HepG2 (cell line): ENCODE measurements around the gene KDELR3. TPM values are rescaled to one million over a fixed set of nuclear protein-coding genes. Genes with fewer than 3 reads are reported as not detected.

Experiments used
- CAMTA2 ChIP-seq: sonication (generic); formaldehyde crosslinking; IDR thresholded peaks from 2 replicates; pipeline ENCODE4 v1.4.0; 2020; ENCODE audit warnings: mild to moderate bottlenecking, missing genetic modification reagents, borderline replicate concordance
- CCAR2 ChIP-seq: fragments of 200-400 bp; formaldehyde crosslinking; optimal IDR thresholded peaks from 2 replicates; pipeline ENCODE3; 2018; ENCODE audit warnings: low read depth, mild to moderate bottlenecking, low read length, moderate library complexity
- CREM ChIP-seq, 2 experiments: sonication (generic) in 1 of 2; formaldehyde crosslinking in 1 of 2; IDR thresholded peaks; 2 replicates each; pipeline versions ENCODE4 v1.4.0 to v1.6.1; 2016 to 2020; ENCODE audit warnings: antibody characterized with exemption in 1 of 2, mild to moderate bottlenecking in 1 of 2, missing genetic modification reagents in 1 of 2
- DPF2 ChIP-seq: sonication (generic); formaldehyde crosslinking; IDR thresholded peaks from 2 replicates; pipeline ENCODE4 v1.4.0; 2020; ENCODE audit warnings: mild to moderate bottlenecking, low read depth, missing genetic modification reagents, borderline replicate concordance
- FOXP1 ChIP-seq, 2 experiments: fragments of 450-650 bp in 1 of 2; IDR thresholded peaks; 2 replicates each; pipeline ENCODE4 v1.6.1; 2017 to 2018; ENCODE audit warnings: antibody characterized with exemption in 1 of 2
- GATAD1 ChIP-seq: IDR thresholded peaks from 2 replicates; pipeline ENCODE4 v1.6.1; 2016; ENCODE audit warnings: missing genetic modification reagents, missing compliant biosample characterization
- GLI4 ChIP-seq: sonication (generic); formaldehyde crosslinking; IDR thresholded peaks from 2 replicates; pipeline ENCODE4 v1.5.1; 2020; ENCODE audit warnings: missing genetic modification reagents, mild to moderate bottlenecking, moderate library complexity, borderline replicate concordance
- KDM6A ChIP-seq: IDR thresholded peaks from 2 replicates; pipeline ENCODE4 v1.6.1; 2016; ENCODE audit warnings: low read depth
- PRMT3 ChIP-seq: sonication (generic); formaldehyde crosslinking; IDR thresholded peaks from 2 replicates; pipeline ENCODE4 v1.8.1; 2022; ENCODE audit warnings: low read depth, mild to moderate bottlenecking, moderate library complexity, missing genetic modification reagents, borderline replicate concordance
- RFX3 ChIP-seq: IDR thresholded peaks from 2 replicates; pipeline ENCODE4 v1.6.1; 2016; ENCODE audit warnings: missing biosample characterization, missing genetic modification reagents
- SRSF9 ChIP-seq: fragments of 200-400 bp; formaldehyde crosslinking; IDR thresholded peaks from 2 replicates; pipeline ENCODE4 v1.6.1; 2018; ENCODE audit warnings: borderline replicate concordance, mild to moderate bottlenecking, low read depth, low read length; ENCODE audit not compliant: insufficient read depth, poor library complexity, severe bottlenecking
- SYNCRIP ChIP-seq: fragments of 200-400 bp; formaldehyde crosslinking; IDR thresholded peaks from 2 replicates; pipeline ENCODE4 v1.6.1; 2018; ENCODE audit warnings: mild to moderate bottlenecking, low read depth, low read length; ENCODE audit not compliant: insufficient read depth
- THYN1 ChIP-seq: sonication (generic); formaldehyde crosslinking; IDR thresholded peaks from 2 replicates; pipeline ENCODE4 v1.8.1; 2023; ENCODE audit warnings: low read depth, mild to moderate bottlenecking, moderate library complexity, missing genetic modification reagents, borderline replicate concordance
- ZBTB42 ChIP-seq: sonication (generic); formaldehyde crosslinking; IDR thresholded peaks from 2 replicates; pipeline ENCODE4 v1.5.0; 2020; ENCODE audit warnings: mild to moderate bottlenecking, missing genetic modification reagents
- ZBTB7A ChIP-seq: sonication (generic); formaldehyde crosslinking; IDR thresholded peaks from 2 replicates; pipeline ENCODE4 v1.8.0; 2022; ENCODE audit warnings: mild to moderate bottlenecking, missing genetic modification reagents
- ZBTB8A ChIP-seq: sonication (generic); formaldehyde crosslinking; IDR thresholded peaks from 2 replicates; pipeline ENCODE4 v1.4.0; 2020; ENCODE audit warnings: mild to moderate bottlenecking, low read depth, missing genetic modification reagents, borderline replicate concordance
- ZMYM4 ChIP-seq: sonication (generic); formaldehyde crosslinking; IDR thresholded peaks from 2 replicates; pipeline ENCODE4 v1.8.1; 2023; ENCODE audit warnings: mild to moderate bottlenecking, missing genetic modification reagents
- ZNF296 ChIP-seq: sonication (generic); formaldehyde crosslinking; conservative IDR thresholded peaks from 2 replicates; pipeline ENCODE4 v1.5.0; 2020; ENCODE audit warnings: mild to moderate bottlenecking, missing genetic modification reagents
- ZNF326 ChIP-seq: sonication (generic); formaldehyde crosslinking; IDR thresholded peaks from 2 replicates; pipeline ENCODE4 v1.4.0; 2020; ENCODE audit warnings: missing genetic modification reagents, borderline replicate concordance
- ZNF329 ChIP-seq: sonication (generic); formaldehyde crosslinking; IDR thresholded peaks from 2 replicates; pipeline ENCODE4 v1.9.0; 2021; ENCODE audit warnings: low read depth, mild to moderate bottlenecking, missing genetic modification reagents
- ZNF331 ChIP-seq: sonication (generic); formaldehyde crosslinking; IDR thresholded peaks from 2 replicates; pipeline ENCODE4 v1.4.0; 2020; ENCODE audit warnings: missing genetic modification reagents
- ZNF776 ChIP-seq: sonication (generic); formaldehyde crosslinking; IDR thresholded peaks from 2 replicates; pipeline ENCODE4 v1.4.0; 2020; ENCODE audit warnings: mild to moderate bottlenecking, missing genetic modification reagents
- polyA plus RNA-seq, 8 experiments: library from polyadenylated mRNA; depleted of rRNA in 3 of 8; stranded (reverse) in 7 of 8; unstranded in 1 of 8; fragments of >200 nt; fragmentation: Illumina TruSeq in 4 of 8; extraction: Trizol in 4 of 8; gene quantifications; 2 replicates each; pipeline versions ENCODE4 v1.2.1 to v1.2.3, GENCODE V29; 2011 to 2016; ENCODE audit warnings: low read depth in 4 of 8, missing spikeins in 1 of 8, mixed read lengths in 1 of 8; ENCODE audit not compliant: insufficient read depth in 1 of 8
- total RNA-seq, 5 experiments: library from RNA; depleted of rRNA; stranded (reverse); fragments of >200 nt; fragmentation: Illumina TruSeq; extraction: Trizol; gene quantifications; 2 replicates each; pipeline ENCODE4 v1.2.3, GENCODE V29; 2016; ENCODE audit warnings: low read depth in 1 of 5
- TF ChIP-seq, protein P1 (sequence below): IDR thresholded peaks from 2 replicates; pipeline ENCODE4 v1.4.0; 2020; ENCODE audit warnings: mild to moderate bottlenecking, missing genetic modification reagents
- TF ChIP-seq, protein P2 (sequence below): sonication (generic); formaldehyde crosslinking; IDR thresholded peaks from 2 replicates; pipeline ENCODE4 v1.5.0; 2020; ENCODE audit warnings: missing genetic modification reagents
- TF ChIP-seq, protein P3 (sequence below): sonication (generic); formaldehyde crosslinking; IDR thresholded peaks from 2 replicates; pipeline ENCODE4 v1.4.0; 2020; ENCODE audit warnings: mild to moderate bottlenecking, missing genetic modification reagents

Gene KDELR3
- total and polyA plus RNA-seq, 2 of the 13 experiments (the other 11 are each of a cell fraction or from before 2014, with no cell fraction given) = 24.2 to 65.7 TPM

DNA sequence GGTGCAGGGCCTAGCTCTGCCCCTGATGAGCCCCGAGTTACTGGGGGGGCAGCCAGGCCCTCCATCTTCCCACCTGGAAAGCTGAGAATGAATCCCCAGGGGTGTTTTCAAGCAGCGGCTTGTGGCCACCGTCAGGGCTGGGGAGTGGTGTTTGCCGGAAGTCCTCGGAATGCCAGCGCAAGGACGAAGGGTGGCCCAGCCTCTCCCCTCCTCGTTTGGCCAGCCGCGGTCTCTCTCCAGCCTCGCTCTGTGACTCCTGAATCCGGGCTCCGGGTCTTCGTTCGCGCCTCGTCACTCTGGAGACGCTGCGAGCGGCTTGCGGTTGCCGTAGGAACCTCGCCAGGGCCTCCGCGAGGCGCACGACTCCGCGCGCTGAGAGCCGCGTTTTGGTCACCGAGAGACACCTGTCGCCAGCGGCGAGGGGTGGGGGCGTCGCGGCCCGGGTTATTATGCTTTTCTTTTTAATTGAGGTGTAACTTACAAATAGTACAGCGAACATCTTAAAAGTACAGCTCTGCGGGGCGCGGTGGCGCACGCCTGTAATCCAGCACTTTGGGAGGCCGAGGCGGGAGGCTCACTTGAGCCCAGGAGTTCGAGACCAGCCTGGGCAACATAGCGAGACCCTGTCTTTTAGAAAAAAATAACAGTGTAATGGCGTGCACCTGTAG is 6.3 kb upstream of the KDELR3 start (continued):
- TF ChIP-seq SRSF9 = no peak
- no peak for TF ChIP-seq CAMTA2 (CRISPR knock-in tag)
- no peak for TF ChIP-seq ZNF296 (CRISPR knock-in tag)
- no peak for TF ChIP-seq KDM6A
- TF ChIP-seq GLI4 = no peak
- TF ChIP-seq PRMT3 (CRISPR knock-in tag) = no peak
- TF ChIP-seq ZNF331 (CRISPR knock-in tag) = peak; percentile 53; the same call in 1 of the 2 replicates
- TF ChIP-seq THYN1 (CRISPR knock-in tag) = no peak
- TF ChIP-seq, protein P1, sequence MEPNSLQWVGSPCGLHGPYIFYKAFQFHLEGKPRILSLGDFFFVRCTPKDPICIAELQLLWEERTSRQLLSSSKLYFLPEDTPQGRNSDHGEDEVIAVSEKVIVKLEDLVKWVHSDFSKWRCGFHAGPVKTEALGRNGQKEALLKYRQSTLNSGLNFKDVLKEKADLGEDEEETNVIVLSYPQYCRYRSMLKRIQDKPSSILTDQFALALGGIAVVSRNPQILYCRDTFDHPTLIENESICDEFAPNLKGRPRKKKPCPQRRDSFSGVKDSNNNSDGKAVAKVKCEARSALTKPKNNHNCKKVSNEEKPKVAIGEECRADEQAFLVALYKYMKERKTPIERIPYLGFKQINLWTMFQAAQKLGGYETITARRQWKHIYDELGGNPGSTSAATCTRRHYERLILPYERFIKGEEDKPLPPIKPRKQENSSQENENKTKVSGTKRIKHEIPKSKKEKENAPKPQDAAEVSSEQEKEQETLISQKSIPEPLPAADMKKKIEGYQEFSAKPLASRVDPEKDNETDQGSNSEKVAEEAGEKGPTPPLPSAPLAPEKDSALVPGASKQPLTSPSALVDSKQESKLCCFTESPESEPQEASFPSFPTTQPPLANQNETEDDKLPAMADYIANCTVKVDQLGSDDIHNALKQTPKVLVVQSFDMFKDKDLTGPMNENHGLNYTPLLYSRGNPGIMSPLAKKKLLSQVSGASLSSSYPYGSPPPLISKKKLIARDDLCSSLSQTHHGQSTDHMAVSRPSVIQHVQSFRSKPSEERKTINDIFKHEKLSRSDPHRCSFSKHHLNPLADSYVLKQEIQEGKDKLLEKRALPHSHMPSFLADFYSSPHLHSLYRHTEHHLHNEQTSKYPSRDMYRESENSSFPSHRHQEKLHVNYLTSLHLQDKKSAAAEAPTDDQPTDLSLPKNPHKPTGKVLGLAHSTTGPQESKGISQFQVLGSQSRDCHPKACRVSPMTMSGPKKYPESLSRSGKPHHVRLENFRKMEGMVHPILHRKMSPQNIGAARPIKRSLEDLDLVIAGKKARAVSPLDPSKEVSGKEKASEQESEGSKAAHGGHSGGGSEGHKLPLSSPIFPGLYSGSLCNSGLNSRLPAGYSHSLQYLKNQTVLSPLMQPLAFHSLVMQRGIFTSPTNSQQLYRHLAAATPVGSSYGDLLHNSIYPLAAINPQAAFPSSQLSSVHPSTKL (CRISPR knock-in tag) = peak; percentile 49; the same call in 1 of the 2 replicates
- no peak for TF ChIP-seq ZBTB7A
- 0 out of 2 replicates have a peak, but pooled peaks have one; percentile 49 for TF ChIP-seq ZNF329 (CRISPR knock-in tag)
- no peak for TF ChIP-seq SYNCRIP
- TF ChIP-seq ZBTB8A (CRISPR knock-in tag) = no peak
- no peak for TF ChIP-seq CCAR2
- no peak for TF ChIP-seq ZNF776 (CRISPR knock-in tag)
- no peak for TF ChIP-seq ZBTB42 (CRISPR knock-in tag)
- TF ChIP-seq, protein P2, sequence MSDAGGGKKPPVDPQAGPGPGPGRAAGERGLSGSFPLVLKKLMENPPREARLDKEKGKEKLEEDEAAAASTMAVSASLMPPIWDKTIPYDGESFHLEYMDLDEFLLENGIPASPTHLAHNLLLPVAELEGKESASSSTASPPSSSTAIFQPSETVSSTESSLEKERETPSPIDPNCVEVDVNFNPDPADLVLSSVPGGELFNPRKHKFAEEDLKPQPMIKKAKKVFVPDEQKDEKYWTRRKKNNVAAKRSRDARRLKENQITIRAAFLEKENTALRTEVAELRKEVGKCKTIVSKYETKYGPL (CRISPR knock-in tag) = no peak
- peak; percentile 91 for TF ChIP-seq RFX3
- peak; percentile 58; the same call in 1 of the 2 replicates for TF ChIP-seq ZMYM4 (CRISPR knock-in tag)
- TF ChIP-seq, protein P3, sequence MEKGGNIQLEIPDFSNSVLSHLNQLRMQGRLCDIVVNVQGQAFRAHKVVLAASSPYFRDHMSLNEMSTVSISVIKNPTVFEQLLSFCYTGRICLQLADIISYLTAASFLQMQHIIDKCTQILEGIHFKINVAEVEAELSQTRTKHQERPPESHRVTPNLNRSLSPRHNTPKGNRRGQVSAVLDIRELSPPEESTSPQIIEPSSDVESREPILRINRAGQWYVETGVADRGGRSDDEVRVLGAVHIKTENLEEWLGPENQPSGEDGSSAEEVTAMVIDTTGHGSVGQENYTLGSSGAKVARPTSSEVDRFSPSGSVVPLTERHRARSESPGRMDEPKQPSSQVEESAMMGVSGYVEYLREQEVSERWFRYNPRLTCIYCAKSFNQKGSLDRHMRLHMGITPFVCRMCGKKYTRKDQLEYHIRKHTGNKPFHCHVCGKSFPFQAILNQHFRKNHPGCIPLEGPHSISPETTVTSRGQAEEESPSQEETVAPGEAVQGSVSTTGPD (CRISPR knock-in tag) = no peak
- TF ChIP-seq FOXP1 (IDR thresholded peaks at IDR 0.05) = no peak
- TF ChIP-seq FOXP1 (CRISPR knock-in tag; IDR thresholded peaks at IDR 0.05) = no peak
- TF ChIP-seq CREM (IDR thresholded peaks at IDR 0.05) = no peak
- TF ChIP-seq CREM (CRISPR knock-in tag; IDR thresholded peaks at IDR 0.05) = no peak
- TF ChIP-seq ZNF326 = no peak
- TF ChIP-seq GATAD1 (CRISPR knock-in tag) = peak; percentile 49
- no peak for TF ChIP-seq DPF2 (CRISPR knock-in tag)
